Esophagus squamous epithelium (tissue), 5 donors: ENCODE data around the gene SGSM2. TPM values are rescaled to one million over a fixed set of nuclear protein-coding genes. Genes with fewer than 3 reads are reported as not detected.

Experiments used
- DNase-seq: peaks from one replicate; lab custom pipeline; 2025; lab: John Stamatoyannopoulos, UW
- H3K27ac ChIP-seq, 4 donors: fragments of 200-600 bp; sonication (generic); one replicate each; pipeline ENCODE4 v1.5.1; 2016 to 2019; ENCODE audit warnings: mild to moderate bottlenecking in 1 of 4
- H3K27me3 ChIP-seq, 4 donors: fragments of 200-600 bp; sonication (generic); 1 replicate in 3 of 4; 2 replicates in 1 of 4; pipeline versions ENCODE4 v1.5.1 to v1.6.0; 2017 to 2021; ENCODE audit warnings: antibody characterized with exemption in 1 of 4
- H3K36me3 ChIP-seq, 3 donors: fragments of 200-600 bp; sonication (generic); one replicate each; pipeline ENCODE4 v1.5.1; 2016 to 2019
- H3K4me1 ChIP-seq, 3 donors: fragments of 200-600 bp; sonication (generic); one replicate each; pipeline ENCODE4 v1.5.1; 2017 to 2019
- H3K4me3 ChIP-seq, 4 donors: fragments of 200-600 bp; sonication (generic); 1 replicate in 3 of 4; 2 replicates in 1 of 4; pipeline ENCODE4 v1.5.1; 2016 to 2019; ENCODE audit warnings: mild to moderate bottlenecking in 2 of 4, moderate library complexity in 1 of 4
- H3K9me3 ChIP-seq, 3 donors: fragments of 200-600 bp; sonication (generic); one replicate each; pipeline ENCODE4 v1.5.1; 2016 to 2019
- POLR2A ChIP-seq, 4 donors: fragments of 450-650 bp; IDR thresholded peaks; one replicate each; pipeline ENCODE4 v1.6.1; 2017; ENCODE audit warnings: antibody characterized with exemption in 4 of 4, mild to moderate bottlenecking in 4 of 4, moderate library complexity in 3 of 4
- WGBS, 2 donors: methylation state at CpG; one replicate each; pipeline ENCODE4 v1.1.5; 2018; 5-methylcytosine and 5-hydroxymethylcytosine counted together
- intact Hi-C: fragments of 100-400 bp; cut with DNase I; formaldehyde crosslinking; loops from one replicate; pipeline ENCODE4 v1.15.0; 2022
- total RNA-seq, 4 donors: library from RNA; depleted of rRNA; stranded (reverse); fragments of >200 nt; gene quantifications; one replicate each; pipeline ENCODE4 v1.1.0, GENCODE V29; 2016
- TF ChIP-seq, protein P1 (sequence below), 6 experiments: fragments of 450-650 bp in 4 of 6; fragments of 200-600 bp in 2 of 6; sonication (generic) in 2 of 6; IDR thresholded peaks; one replicate each; pipeline ENCODE4 v1.5.1; 2016 to 2019; ENCODE audit warnings: antibody characterized with exemption in 6 of 6, mild to moderate bottlenecking in 4 of 6, moderate library complexity in 4 of 6
- donor health status: DM: yes; HTN: yes; CAD: no.

Gene SGSM2
- total RNA-seq, 4 donors from 2014 or later: 24.3 to 67.9 (median 35.3) TPM

GRCh38 chr17:2297023-2297422 lies 40.3 kb upstream of the SGSM2 start:
- no peak for DNase-seq
- 31 to 72% methylated on average over 5 of the region's 5 CpGs for WGBS, 2 donors
- Histone ChIP-seq H3K27me3 (no peaks in the 10 kb centered on the region), H3K4me1 (peaks cover 13 to 47% (median 27%) of the 10 kb centered on the region in 3 donors), H3K4me3 (no peak overlapping the region), H3K36me3 (peaks cover 9 to 91% (median 10%) of the 10 kb centered on the region in 3 donors), H3K9me3 (no peaks in the 10 kb centered on the region), H3K27ac (peak overlapping the region in 1 of 4 donors; percentile 33)
- intact Hi-C loops: no loop called here
- TF ChIP-seq, protein P1, sequence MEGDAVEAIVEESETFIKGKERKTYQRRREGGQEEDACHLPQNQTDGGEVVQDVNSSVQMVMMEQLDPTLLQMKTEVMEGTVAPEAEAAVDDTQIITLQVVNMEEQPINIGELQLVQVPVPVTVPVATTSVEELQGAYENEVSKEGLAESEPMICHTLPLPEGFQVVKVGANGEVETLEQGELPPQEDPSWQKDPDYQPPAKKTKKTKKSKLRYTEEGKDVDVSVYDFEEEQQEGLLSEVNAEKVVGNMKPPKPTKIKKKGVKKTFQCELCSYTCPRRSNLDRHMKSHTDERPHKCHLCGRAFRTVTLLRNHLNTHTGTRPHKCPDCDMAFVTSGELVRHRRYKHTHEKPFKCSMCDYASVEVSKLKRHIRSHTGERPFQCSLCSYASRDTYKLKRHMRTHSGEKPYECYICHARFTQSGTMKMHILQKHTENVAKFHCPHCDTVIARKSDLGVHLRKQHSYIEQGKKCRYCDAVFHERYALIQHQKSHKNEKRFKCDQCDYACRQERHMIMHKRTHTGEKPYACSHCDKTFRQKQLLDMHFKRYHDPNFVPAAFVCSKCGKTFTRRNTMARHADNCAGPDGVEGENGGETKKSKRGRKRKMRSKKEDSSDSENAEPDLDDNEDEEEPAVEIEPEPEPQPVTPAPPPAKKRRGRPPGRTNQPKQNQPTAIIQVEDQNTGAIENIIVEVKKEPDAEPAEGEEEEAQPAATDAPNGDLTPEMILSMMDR (IDR thresholded peaks at IDR 0.05): peak in 1 of 6 experiments; percentile 10
- no peak for TF ChIP-seq POLR2A (IDR thresholded peaks at IDR 0.05)

GRCh38 chr17:2299136-2299535 lies 38.2 kb upstream of the SGSM2 start:
- intact Hi-C loops: no loop called here
- WGBS, 2 donors: 90 to 91% methylated on average over 7 to 8 of the region's 12 CpGs
- TF ChIP-seq, protein P1 (IDR thresholded peaks at IDR 0.05): no peak
- no peak for TF ChIP-seq POLR2A (IDR thresholded peaks at IDR 0.05)

GRCh38 chr17:2299756-2300155 lies 37.5 kb upstream of the SGSM2 start:
- H3K9me3 ChIP-seq: no peaks in the 10 kb centered on the region
- intact Hi-C loops: no loop called here
- no peak overlapping the region for H3K4me3 ChIP-seq
- WGBS, 2 donors: 91 to 93% methylated on average over 22 of the region's 22 CpGs
- DNase-seq: no peak
- H3K27me3 ChIP-seq: no peaks in the 10 kb centered on the region
- peaks cover 5 to 64% (median 10%) of the 10 kb centered on the region in 3 donors for H3K36me3 ChIP-seq
- peaks cover 18 to 65% (median 32%) of the 10 kb centered on the region in 3 donors for H3K4me1 ChIP-seq
- TF ChIP-seq POLR2A (IDR thresholded peaks at IDR 0.05): no peak
- TF ChIP-seq, protein P1 (IDR thresholded peaks at IDR 0.05): no peak
- no peak overlapping the region for H3K27ac ChIP-seq

More at GRCh38 chr17:2299136-2299535, 38.2 kb upstream of the SGSM2 start:
- Histone ChIP-seq H3K9me3 (no peaks in the 10 kb centered on the region), H3K27ac (no peak overlapping the region), H3K4me3 (no peak overlapping the region), H3K27me3 (no peaks in the 10 kb centered on the region), H3K4me1 (peaks cover 18 to 59% (median 32%) of the 10 kb centered on the region in 3 donors), H3K36me3 (peaks cover 5 to 70% (median 10%) of the 10 kb centered on the region in 3 donors)
- DNase-seq: no peak

- Histone ChIP-seq H3K36me3 (peaks cover 5 to 34% (median 5%) of the 10 kb centered on the region in 3 donors), H3K27me3 (no peaks in the 10 kb centered on the region), H3K27ac (peak overlapping the region; percentile 97 to 98 (median 98)), H3K4me3 (peak overlapping the region; percentile 85 to 97 (median 96)), H3K9me3 (no peaks in the 10 kb centered on the region), H3K4me1 (peaks cover 12 to 65% (median 28%) of the 10 kb centered on the region in 3 donors)
- TF ChIP-seq, protein P1 (IDR thresholded peaks at IDR 0.05): no peak
- no peak for TF ChIP-seq POLR2A (IDR thresholded peaks at IDR 0.05)
- intact Hi-C loops: no loop called here
- no peak for DNase-seq
- 2 to 3% methylated on average over 10 to 12 of the region's 12 CpGs for WGBS, 2 donors
Measured at GRCh38 chr17:2302778-2303203, 34.5 kb upstream of the SGSM2 start.
